HG02885 (cell line): Measurements from ENCODE around the gene MTERF2.
A peak's percentile ranks its signal among the peaks of the same experiment; 100 is the strongest.

Experiments used
- ATAC-seq: cut with Tn5 transposase; IDR thresholded peaks from one replicate; pipeline ENCODE4 v1.9.1; 2021; ENCODE audit warnings: mild to moderate bottlenecking; ENCODE audit not compliant: unreplicated experiment, poor library complexity

MTERF2 gene

GRCh38 chr12:106994579-106995220 is 7.8 kb upstream of the MTERF2 start:
- ATAC-seq: no peak

GRCh38 chr12:106987846-106988245 is 900 bp upstream of the MTERF2 start:
- ATAC-seq: no peak

GRCh38 chr12:106986135-106986534 is 811 bp downstream of the MTERF2 start:
- ATAC-seq: no peak

GRCh38 chr12:106985479-106985878 is 1.5 kb downstream of the MTERF2 start:
- ATAC-seq: no peak

GRCh38 chr12:106984588-106985137 is 2.3 kb downstream of the MTERF2 start:
- no peak for ATAC-seq

- no peak for ATAC-seq
Measured at GRCh38 chr12:106982229-106982628, 4.7 kb downstream of the MTERF2 start.

GRCh38 chr12:106981788-106982187 is 5.2 kb downstream of the MTERF2 start:
- no peak for ATAC-seq

- ATAC-seq: no peak
Measured at GRCh38 chr12:106980944-106981343, 6.0 kb downstream of the MTERF2 start.

- ATAC-seq: no peak
Measured at GRCh38 chr12:106978035-106978800, 8.7 kb downstream of the MTERF2 start.

GRCh38 chr12:106976668-106977067 is 10.3 kb downstream of the MTERF2 start:
- ATAC-seq: no peak

GRCh38 chr12:106975993-106976658 is 10.8 kb downstream of the MTERF2 start:
- no peak for ATAC-seq

GRCh38 chr12:106975098-106975497 is 11.8 kb downstream of the MTERF2 start:
- ATAC-seq: no peak

- ATAC-seq: peak; percentile 82
Measured at GRCh38 chr12:106974511-106974910, 12.4 kb downstream of the MTERF2 start.

GRCh38 chr12:106973545-106973944 is 13.4 kb downstream of the MTERF2 start:
- no peak for ATAC-seq

- ATAC-seq: no peak
Measured at GRCh38 chr12:106971065-106971464, 15.9 kb downstream of the MTERF2 start.

- no peak for ATAC-seq
Measured at GRCh38 chr12:106964526-106964925, 22.4 kb downstream of the MTERF2 start.

- ATAC-seq: no peak
Measured at GRCh38 chr12:106962286-106962685, 24.7 kb downstream of the MTERF2 start.

- ATAC-seq: no peak
Measured at GRCh38 chr12:106960443-106960842, 26.5 kb downstream of the MTERF2 start.

GRCh38 chr12:106957583-106957982 is 29.4 kb downstream of the MTERF2 start:
- no peak for ATAC-seq

- ATAC-seq: peak; percentile 43
Measured at GRCh38 chr12:106956048-106956578, 30.8 kb downstream of the MTERF2 start.
